Gastroesophageal sphincter (tissue), 3 donors: ENCODE results near the gene RAI1.

Experiments
- EP300 ChIP-seq: sonication (generic); formaldehyde crosslinking; IDR thresholded peaks from one replicate; pipeline ENCODE4 v1.6.1; 2017; ENCODE audit warnings: antibody characterized with exemption, mild to moderate bottlenecking
- POLR2A ChIP-seq, 2 donors: fragments of 450-650 bp; IDR thresholded peaks; one replicate each; pipeline ENCODE4 v1.6.1; 2017; ENCODE audit warnings: antibody characterized with exemption in 2 of 2, mild to moderate bottlenecking in 2 of 2, moderate library complexity in 1 of 2
- TF ChIP-seq, protein P1 (sequence below), 4 experiments: fragments of 200-600 bp in 2 of 4; fragments of 450-650 bp in 2 of 4; sonication (generic) in 1 of 4; IDR thresholded peaks; one replicate each; pipeline ENCODE4 v1.5.1; 2017 to 2019; ENCODE audit warnings: antibody characterized with exemption in 4 of 4, mild to moderate bottlenecking in 2 of 4, moderate library complexity in 2 of 4

DNA sequence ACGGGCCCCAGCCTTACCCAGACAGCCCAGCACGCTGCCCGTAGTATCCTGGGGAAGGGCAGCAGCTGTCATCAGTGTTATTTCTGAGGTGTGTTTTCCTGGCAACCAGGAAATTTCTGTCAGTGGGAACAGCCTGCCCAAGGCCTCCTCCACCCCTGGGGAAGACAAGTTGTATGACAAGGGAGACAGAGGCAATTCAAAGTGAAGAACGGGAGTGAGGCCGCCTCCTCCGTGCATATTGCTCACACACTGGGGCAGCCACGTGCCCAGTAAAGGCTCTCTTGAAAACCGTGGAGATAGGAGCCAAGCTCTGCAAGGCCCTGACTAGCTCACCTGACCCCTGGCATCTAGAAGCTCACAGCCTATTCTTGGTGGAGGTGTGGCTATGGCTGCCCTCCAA is 57.6 kb downstream of the RAI1 start:
- TF ChIP-seq, protein P1, sequence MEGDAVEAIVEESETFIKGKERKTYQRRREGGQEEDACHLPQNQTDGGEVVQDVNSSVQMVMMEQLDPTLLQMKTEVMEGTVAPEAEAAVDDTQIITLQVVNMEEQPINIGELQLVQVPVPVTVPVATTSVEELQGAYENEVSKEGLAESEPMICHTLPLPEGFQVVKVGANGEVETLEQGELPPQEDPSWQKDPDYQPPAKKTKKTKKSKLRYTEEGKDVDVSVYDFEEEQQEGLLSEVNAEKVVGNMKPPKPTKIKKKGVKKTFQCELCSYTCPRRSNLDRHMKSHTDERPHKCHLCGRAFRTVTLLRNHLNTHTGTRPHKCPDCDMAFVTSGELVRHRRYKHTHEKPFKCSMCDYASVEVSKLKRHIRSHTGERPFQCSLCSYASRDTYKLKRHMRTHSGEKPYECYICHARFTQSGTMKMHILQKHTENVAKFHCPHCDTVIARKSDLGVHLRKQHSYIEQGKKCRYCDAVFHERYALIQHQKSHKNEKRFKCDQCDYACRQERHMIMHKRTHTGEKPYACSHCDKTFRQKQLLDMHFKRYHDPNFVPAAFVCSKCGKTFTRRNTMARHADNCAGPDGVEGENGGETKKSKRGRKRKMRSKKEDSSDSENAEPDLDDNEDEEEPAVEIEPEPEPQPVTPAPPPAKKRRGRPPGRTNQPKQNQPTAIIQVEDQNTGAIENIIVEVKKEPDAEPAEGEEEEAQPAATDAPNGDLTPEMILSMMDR (IDR thresholded peaks at IDR 0.05) = no peak
- no peak for TF ChIP-seq POLR2A (IDR thresholded peaks at IDR 0.05)
- no peak for TF ChIP-seq EP300
